Measurements from ENCODE around the gene VPS72.

- TF ChIP-seq, protein P1, sequence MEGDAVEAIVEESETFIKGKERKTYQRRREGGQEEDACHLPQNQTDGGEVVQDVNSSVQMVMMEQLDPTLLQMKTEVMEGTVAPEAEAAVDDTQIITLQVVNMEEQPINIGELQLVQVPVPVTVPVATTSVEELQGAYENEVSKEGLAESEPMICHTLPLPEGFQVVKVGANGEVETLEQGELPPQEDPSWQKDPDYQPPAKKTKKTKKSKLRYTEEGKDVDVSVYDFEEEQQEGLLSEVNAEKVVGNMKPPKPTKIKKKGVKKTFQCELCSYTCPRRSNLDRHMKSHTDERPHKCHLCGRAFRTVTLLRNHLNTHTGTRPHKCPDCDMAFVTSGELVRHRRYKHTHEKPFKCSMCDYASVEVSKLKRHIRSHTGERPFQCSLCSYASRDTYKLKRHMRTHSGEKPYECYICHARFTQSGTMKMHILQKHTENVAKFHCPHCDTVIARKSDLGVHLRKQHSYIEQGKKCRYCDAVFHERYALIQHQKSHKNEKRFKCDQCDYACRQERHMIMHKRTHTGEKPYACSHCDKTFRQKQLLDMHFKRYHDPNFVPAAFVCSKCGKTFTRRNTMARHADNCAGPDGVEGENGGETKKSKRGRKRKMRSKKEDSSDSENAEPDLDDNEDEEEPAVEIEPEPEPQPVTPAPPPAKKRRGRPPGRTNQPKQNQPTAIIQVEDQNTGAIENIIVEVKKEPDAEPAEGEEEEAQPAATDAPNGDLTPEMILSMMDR (IDR thresholded peaks at IDR 0.05; ENCODE audit: insufficient read depth, low read length), result no peak
- no peak for TF ChIP-seq REST (IDR thresholded peaks at IDR 0.05; ENCODE audit: insufficient replicate concordance, low read depth)
- no peak for TF ChIP-seq POLR2AphosphoS5 (IDR thresholded peaks at IDR 0.05; ENCODE audit: low read depth)
- no peak for TF ChIP-seq GABPA (IDR thresholded peaks at IDR 0.05; ENCODE audit: low read depth)
Observed at GRCh38 chr1:151164732-151165280, 25.2 kb downstream of the VPS72 start.

Data from HL-60 (cell line).